Mucosa of stomach (tissue), 1 donor: ENCODE results near the gene PRKCG.
"Not testable (repeated sequence)": the region's sequence is repeated elsewhere in the genome, so short reads cannot be mapped to it uniquely, and the experiment has no call there.

Experiments used
- H3K27me3 ChIP-seq: one replicate; pipeline ENCODE4 v1.7.0; 2013; ENCODE audit warnings: mild to moderate bottlenecking, low read length; ENCODE audit not compliant: control insufficient read depth, insufficient read depth
- H3K36me3 ChIP-seq: one replicate; pipeline ENCODE4 v1.7.0; 2013; ENCODE audit warnings: low read length; ENCODE audit not compliant: control insufficient read depth, insufficient read depth
- H3K4me1 ChIP-seq: one replicate; pipeline ENCODE4 v1.7.0; 2013; ENCODE audit warnings: mild to moderate bottlenecking, low read length; ENCODE audit not compliant: control insufficient read depth, insufficient read depth
- H3K4me3 ChIP-seq: one replicate; pipeline ENCODE4 v1.7.0; 2013; ENCODE audit warnings: low read length
- H3K9ac ChIP-seq: one replicate; pipeline ENCODE4 v1.7.0; 2013; ENCODE audit warnings: mild to moderate bottlenecking, low read length, moderate library complexity
- H3K9me3 ChIP-seq: one replicate; pipeline ENCODE4 v1.7.0; 2013; ENCODE audit warnings: mild to moderate bottlenecking, low read length, moderate library complexity; ENCODE audit not compliant: control insufficient read depth
- donor health status: Pancreatic carcinoma.

The PRKCG gene

GRCh38 chr19:53881482-53882390 is at the start of gene PRKCG:
PRKCG (plus strand) TSS chr19:53882197; CDS start chr19:53882495, 298 bp downstream.
- Histone ChIP-seq H3K27me3 (peaks cover 57% of the 10 kb centered on the region), H3K36me3 (no peaks in the 10 kb centered on the region), H3K4me1 (peaks cover 24% of the 10 kb centered on the region), H3K4me3 (no peak within 1 kb of the TSS), H3K9me3 (no peaks in the 10 kb centered on the region), H3K9ac (peak within 1 kb of the TSS; percentile 25)

GRCh38 chr19:53832861-53833260 is 49.1 kb upstream of the PRKCG start:
- not testable (repeated sequence) for H3K27me3 ChIP-seq, H3K36me3 ChIP-seq, H3K9me3 ChIP-seq, H3K9ac ChIP-seq, H3K4me1 ChIP-seq, H3K4me3 ChIP-seq

DNA sequence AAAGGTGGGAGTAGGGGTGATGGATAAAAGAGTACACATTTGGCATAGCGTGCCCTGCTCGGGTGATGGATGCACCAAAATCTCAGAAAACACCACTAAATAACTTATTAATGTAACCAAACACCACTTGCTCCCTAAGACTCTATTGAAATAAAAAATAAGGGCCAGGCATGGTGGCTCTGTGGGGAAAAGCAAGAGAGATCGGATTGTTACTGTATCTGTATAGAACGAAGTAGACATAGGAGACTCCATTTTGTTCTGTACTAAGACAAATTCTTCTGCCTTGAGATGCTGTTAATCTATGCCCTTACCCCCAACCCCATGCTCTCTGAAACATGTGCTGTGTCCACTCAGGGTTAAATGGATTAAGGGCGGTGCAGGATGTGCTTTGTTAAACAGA is 43.6 kb upstream of the PRKCG start:
- H3K36me3 ChIP-seq, H3K9ac ChIP-seq, H3K27me3 ChIP-seq, H3K9me3 ChIP-seq, H3K4me3 ChIP-seq, H3K4me1 ChIP-seq: not testable (repeated sequence)

GRCh38 chr19:53840241-53840640 is 41.8 kb upstream of the PRKCG start:
- not testable (repeated sequence) for H3K36me3 ChIP-seq, H3K9ac ChIP-seq, H3K27me3 ChIP-seq, H3K4me1 ChIP-seq, H3K9me3 ChIP-seq, H3K4me3 ChIP-seq

- H3K9ac ChIP-seq, H3K36me3 ChIP-seq, H3K27me3 ChIP-seq, H3K9me3 ChIP-seq, H3K4me1 ChIP-seq, H3K4me3 ChIP-seq: not testable (repeated sequence)
These were observed 41.1 kb upstream of the PRKCG start for GRCh38 chr19:53840914-53841313.

GRCh38 chr19:53844849-53845246 is 37.1 kb upstream of the PRKCG start:
- Histone ChIP-seq H3K4me3 (no peak overlapping the region), H3K36me3 (no peaks in the 10 kb centered on the region), H3K27me3 (no peaks in the 10 kb centered on the region), H3K9ac (no peak overlapping the region), H3K4me1 (peaks cover 10% of the 10 kb centered on the region), H3K9me3 (no peaks in the 10 kb centered on the region)

DNA sequence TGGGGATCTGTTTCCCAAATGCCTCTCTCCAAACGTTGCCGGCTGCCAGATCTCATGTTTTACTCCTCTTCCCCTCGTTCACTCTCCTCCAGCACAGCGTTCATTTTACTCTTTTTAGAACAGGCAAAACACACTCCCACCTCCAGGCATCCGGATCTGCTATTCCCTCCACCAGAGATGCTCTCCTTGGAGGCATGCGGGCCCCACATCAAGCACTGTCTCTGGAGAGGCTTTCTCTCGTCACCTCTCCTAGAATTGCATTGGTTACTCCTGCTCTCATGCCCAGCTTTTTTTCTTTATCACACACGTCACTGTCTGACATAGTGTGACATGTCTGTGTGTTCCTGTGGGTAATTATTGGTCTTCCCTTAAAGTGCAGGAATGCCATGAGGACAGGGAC is 34.4 kb upstream of the PRKCG start:
- Histone ChIP-seq H3K27me3 (no peaks in the 10 kb centered on the region), H3K36me3 (no peaks in the 10 kb centered on the region), H3K9ac (no peak overlapping the region), H3K9me3 (no peaks in the 10 kb centered on the region), H3K4me1 (peaks cover 2% of the 10 kb centered on the region), H3K4me3 (no peak overlapping the region)

- no peaks in the 10 kb centered on the region for H3K4me1 ChIP-seq
- H3K36me3 ChIP-seq = no peaks in the 10 kb centered on the region
- H3K4me3 ChIP-seq = no peak overlapping the region
- no peak overlapping the region for H3K9ac ChIP-seq
- no peaks in the 10 kb centered on the region for H3K27me3 ChIP-seq
- H3K9me3 ChIP-seq = no peaks in the 10 kb centered on the region
These were observed 32.7 kb upstream of the PRKCG start for GRCh38 chr19:53849237-53849676.

DNA sequence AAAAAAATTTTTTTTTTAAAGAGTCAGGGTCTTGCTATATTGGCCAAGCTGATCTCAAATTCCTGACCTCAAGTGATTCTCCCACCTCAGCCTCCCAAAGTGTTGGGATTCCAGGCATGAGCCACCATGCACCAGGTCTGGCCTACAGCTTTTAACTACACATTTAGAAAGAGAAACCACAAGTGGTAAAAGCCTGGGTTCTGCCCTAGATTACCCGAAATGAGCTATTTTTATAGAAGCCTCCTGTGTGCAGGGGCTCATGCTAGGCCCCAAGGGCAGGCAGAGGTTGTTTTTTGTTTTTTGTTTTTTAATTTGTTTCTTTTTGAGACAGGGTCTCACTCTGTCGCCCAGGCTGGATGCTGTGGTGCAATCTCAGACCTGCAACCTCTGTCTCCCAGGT is 28.3 kb upstream of the PRKCG start:
- Histone ChIP-seq H3K4me3 (no peak overlapping the region), H3K27me3 (no peaks in the 10 kb centered on the region)

DNA sequence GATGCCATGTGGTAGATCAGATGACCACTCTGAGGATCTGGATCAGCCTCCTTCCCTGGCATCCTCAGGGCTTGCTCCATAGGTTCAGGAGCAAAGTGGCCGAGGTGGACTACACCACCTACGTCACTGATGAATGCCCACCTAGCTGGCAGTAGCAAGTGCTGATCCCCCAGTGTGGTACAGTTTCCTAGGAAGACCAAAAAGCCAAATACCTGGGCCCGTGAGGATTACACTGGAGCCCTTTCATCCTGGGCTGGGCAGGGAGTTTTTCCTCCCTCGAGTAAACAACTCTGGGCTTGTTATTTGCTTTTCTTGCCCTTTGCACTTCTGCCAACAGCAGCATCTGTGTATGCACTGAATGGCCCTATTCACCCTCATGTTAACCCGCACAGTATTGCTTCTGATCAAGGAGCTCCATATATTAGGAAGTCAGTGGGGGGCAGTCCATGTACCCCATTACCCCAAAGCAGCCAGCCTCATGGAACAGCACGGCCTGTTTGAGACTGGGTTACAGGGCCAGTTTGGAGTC is 17.6 kb upstream of the PRKCG start:
- Histone ChIP-seq H3K9ac (no peak overlapping the region), H3K27me3 (no peaks in the 10 kb centered on the region), H3K4me1 (peaks cover 42% of the 10 kb centered on the region), H3K36me3 (no peaks in the 10 kb centered on the region), H3K4me3 (no peak overlapping the region), H3K9me3 (no peaks in the 10 kb centered on the region)

More for the DNA sequence above, 28.3 kb upstream of the PRKCG start:
- Histone ChIP-seq H3K9me3 (no peaks in the 10 kb centered on the region), H3K9ac (no peak overlapping the region), H3K4me1 (no peaks in the 10 kb centered on the region), H3K36me3 (no peaks in the 10 kb centered on the region)

DNA sequence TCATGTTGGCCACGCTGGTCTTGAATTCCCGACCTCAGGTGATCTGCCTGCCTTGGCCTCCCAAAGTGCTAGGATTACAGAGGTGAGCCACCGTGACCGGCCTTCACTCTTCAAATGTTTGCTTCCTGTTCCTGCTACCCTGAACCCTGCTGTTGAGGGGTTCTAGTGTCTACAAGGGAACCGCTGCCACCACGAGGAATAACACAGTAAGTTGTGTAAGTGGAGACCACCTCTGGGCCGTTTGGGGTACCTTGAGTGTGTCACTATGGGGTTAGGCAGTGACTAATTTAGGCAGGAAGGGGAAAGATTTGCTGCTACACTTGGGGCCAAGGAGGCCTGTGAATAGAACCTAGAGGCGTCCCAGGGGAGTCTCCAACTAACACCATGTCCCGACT is 16.5 kb upstream of the PRKCG start:
- H3K4me3 ChIP-seq = no peak overlapping the region
- no peaks in the 10 kb centered on the region for H3K36me3 ChIP-seq
- H3K27me3 ChIP-seq = no peaks in the 10 kb centered on the region
- no peak overlapping the region for H3K9ac ChIP-seq
- no peaks in the 10 kb centered on the region for H3K9me3 ChIP-seq
- H3K4me1 ChIP-seq = peaks cover 46% of the 10 kb centered on the region

DNA sequence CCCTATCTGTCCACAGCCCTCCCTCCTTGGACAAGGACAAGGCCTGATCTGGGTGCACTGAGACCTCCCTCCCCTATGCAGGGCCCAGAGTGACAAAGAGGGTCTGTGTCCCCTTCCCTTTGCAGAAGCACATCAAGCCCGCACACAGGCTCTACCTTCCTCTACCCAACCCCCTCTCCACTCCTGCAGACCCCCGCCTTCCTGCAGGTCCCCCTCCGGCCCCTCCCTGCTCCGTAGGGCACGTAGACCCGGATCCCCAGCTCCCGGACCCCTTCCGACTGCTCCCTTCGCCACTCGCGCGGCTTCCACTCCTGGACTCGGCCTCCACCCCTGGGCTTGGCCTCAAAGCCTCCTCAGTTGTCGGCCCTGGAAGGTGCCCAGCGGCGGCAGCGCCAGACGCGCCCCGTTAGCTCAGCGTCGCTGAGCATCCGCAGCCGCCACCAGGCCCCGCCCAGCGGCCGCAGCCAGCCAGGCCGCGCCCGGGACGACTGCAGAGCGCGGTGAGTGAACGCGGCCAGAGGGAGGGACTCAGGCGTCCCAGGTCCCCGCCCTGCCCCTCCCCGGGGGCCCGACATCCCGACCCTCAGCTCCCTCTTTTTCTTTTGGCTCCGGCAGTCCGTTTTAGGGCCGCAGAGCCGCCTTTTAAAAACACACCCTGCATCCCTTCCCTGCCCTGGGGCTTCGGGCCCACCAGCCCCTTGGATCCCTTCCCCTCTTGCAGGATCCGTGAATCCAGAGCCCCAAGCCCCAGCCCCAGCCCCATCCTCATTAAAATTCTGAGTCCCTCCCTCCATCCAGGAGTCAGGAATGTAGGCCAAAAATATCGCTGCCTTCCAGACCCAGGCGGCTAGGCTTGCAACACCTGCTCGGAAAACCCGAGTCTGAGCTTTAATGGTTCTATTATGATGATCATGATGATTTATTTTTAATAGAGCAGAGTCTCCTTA is 15.8 kb upstream of the PRKCG start:
- H3K27me3 ChIP-seq = no peaks in the 10 kb centered on the region
- peak overlapping the region; percentile 6 for H3K4me3 ChIP-seq
- no peaks in the 10 kb centered on the region for H3K36me3 ChIP-seq
- H3K9ac ChIP-seq = peak overlapping the region; percentile 63
- H3K9me3 ChIP-seq = no peaks in the 10 kb centered on the region
- peaks cover 50% of the 10 kb centered on the region for H3K4me1 ChIP-seq
